Gastroesophageal sphincter (tissue), 3 donors: Measurements from ENCODE around the gene NR2F6.

Experiments used
- POLR2A ChIP-seq, 2 donors: fragments of 450-650 bp; IDR thresholded peaks; one replicate each; pipeline ENCODE4 v1.6.1; 2017; ENCODE audit warnings: antibody characterized with exemption in 2 of 2, mild to moderate bottlenecking in 2 of 2, moderate library complexity in 1 of 2
- POLR2AphosphoS5 ChIP-seq: sonication (generic); formaldehyde crosslinking; IDR thresholded peaks from one replicate; pipeline ENCODE4 v1.6.1; 2017; ENCODE audit warnings: antibody characterized with exemption
- TF ChIP-seq, protein P1 (sequence below), 4 experiments: fragments of 200-600 bp in 2 of 4; fragments of 450-650 bp in 2 of 4; sonication (generic) in 1 of 4; IDR thresholded peaks; one replicate each; pipeline ENCODE4 v1.5.1; 2017 to 2019; ENCODE audit warnings: antibody characterized with exemption in 4 of 4, mild to moderate bottlenecking in 2 of 4, moderate library complexity in 2 of 4

DNA sequence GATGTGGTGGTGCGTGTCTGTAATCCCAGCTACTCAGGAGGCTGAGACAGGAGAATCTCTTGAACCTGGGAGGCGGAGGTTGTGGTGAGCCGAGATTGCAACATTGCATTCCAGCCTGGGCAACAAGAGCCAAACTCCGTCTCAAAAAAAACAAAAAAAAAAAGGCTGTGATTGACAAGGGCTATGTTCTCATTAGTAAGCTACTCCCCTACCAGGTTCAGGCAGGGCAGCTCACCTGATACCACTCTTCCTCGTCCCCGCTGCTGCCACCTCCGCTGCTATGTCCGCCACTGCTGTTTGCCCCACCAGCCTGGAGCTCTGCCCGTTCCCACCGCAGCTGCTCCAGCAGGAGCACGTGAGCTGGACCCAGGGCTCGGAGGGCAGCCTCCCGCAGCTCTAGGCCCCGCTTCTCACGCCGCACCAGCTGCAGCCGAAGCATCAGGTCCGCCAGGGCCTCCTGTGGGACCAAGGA, 9.5 kb upstream of the NR2F6 start:
- TF ChIP-seq POLR2AphosphoS5 (no peak), POLR2A (IDR thresholded peaks at IDR 0.05) (no peak)
- TF ChIP-seq, protein P1, sequence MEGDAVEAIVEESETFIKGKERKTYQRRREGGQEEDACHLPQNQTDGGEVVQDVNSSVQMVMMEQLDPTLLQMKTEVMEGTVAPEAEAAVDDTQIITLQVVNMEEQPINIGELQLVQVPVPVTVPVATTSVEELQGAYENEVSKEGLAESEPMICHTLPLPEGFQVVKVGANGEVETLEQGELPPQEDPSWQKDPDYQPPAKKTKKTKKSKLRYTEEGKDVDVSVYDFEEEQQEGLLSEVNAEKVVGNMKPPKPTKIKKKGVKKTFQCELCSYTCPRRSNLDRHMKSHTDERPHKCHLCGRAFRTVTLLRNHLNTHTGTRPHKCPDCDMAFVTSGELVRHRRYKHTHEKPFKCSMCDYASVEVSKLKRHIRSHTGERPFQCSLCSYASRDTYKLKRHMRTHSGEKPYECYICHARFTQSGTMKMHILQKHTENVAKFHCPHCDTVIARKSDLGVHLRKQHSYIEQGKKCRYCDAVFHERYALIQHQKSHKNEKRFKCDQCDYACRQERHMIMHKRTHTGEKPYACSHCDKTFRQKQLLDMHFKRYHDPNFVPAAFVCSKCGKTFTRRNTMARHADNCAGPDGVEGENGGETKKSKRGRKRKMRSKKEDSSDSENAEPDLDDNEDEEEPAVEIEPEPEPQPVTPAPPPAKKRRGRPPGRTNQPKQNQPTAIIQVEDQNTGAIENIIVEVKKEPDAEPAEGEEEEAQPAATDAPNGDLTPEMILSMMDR (IDR thresholded peaks at IDR 0.05), result no peak
